BLaER1 treated with 17β-estradiol and CSF1 and Interleukin-3, amounts not matched to agents 10 nM and 100 nM (cell line): Measurements from ENCODE around the gene MEPCE.

Experiments
- H3K27ac ChIP-seq, 11 experiments: shearing (Covaris generic); formaldehyde crosslinking; 2 replicates each; pipeline ENCODE4 v1.8.1; 2022
- H3K27me3 ChIP-seq, 11 experiments: shearing (Covaris generic); formaldehyde crosslinking; 2 replicates each; pipeline ENCODE4 v1.8.1; 2022
- H3K36me3 ChIP-seq, 11 experiments: shearing (Covaris generic); formaldehyde crosslinking; 2 replicates each; pipeline ENCODE4 v1.8.1; 2022
- H3K4me1 ChIP-seq, 10 experiments: shearing (Covaris generic); formaldehyde crosslinking; 2 replicates each; pipeline ENCODE4 v1.8.1; 2022
- H3K4me2 ChIP-seq, 11 experiments: shearing (Covaris generic); formaldehyde crosslinking; 2 replicates each; pipeline ENCODE4 v1.8.1; 2022
- H3K4me3 ChIP-seq, 10 experiments: shearing (Covaris generic); formaldehyde crosslinking; 2 replicates each; pipeline ENCODE4 v1.8.1; 2022
- H3K9ac ChIP-seq, 11 experiments: shearing (Covaris generic); formaldehyde crosslinking; 2 replicates each; pipeline ENCODE4 v1.8.1; 2022
- H3K9me3 ChIP-seq, 11 experiments: shearing (Covaris generic); formaldehyde crosslinking; replicated peaks in 1 of 11; 2 replicates each; pipeline ENCODE4 v1.8.1; 2022
- H4K20me1 ChIP-seq, 11 experiments: shearing (Covaris generic); formaldehyde crosslinking; 2 replicates each; pipeline ENCODE4 v1.8.1; 2022
- Cebpa-rat ChIP-seq, 11 experiments: shearing (Covaris generic); IDR thresholded peaks; 2 replicates each; pipeline ENCODE4 v1.8.1; 2022

MEPCE gene

DNA sequence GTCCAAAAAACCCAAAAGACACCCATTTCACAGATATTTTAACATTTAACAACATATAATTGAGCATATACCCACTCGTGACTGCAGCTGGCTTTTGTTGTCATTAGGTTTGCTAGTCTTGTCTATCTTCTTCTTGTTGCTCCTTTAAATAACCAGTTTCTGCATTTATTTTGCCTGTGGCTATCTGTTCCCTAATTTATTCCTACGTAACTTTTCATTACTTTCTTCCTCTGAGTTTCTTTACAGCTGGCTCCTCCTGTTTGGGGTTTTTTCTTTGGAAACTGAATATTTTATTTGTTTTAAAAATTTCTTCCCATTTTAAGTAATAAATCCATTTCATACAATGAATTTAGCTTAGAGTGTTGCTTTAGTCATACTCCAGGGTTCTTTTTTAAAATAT is 41.9 kb upstream of the MEPCE start:
- peak overlapping the region in 3 of 11 experiments; percentile 25 to 99 (median 97); a peak in 5 of 22 replicates for H3K4me2 ChIP-seq
- peaks cover 0 to 67% (median 0%) of the 10 kb centered on the region in 11 experiments; a peak in 2 of 22 replicates for H4K20me1 ChIP-seq
- H3K36me3 ChIP-seq = peaks cover 0 to 52% (median 0%) of the 10 kb centered on the region in 11 experiments; a peak in 5 of 22 replicates
- TF ChIP-seq Cebpa-rat (IDR thresholded peaks at IDR 0.05) = no peak
- no peak overlapping the region for H3K27ac ChIP-seq
- H3K4me1 ChIP-seq = peaks cover 61 to 100% (median 67%) of the 10 kb centered on the region in 10 experiments
- H3K9me3 ChIP-seq = no peaks in the 10 kb centered on the region
- H3K27me3 ChIP-seq = no peaks in the 10 kb centered on the region
- H3K9ac ChIP-seq = peak overlapping the region in 1 of 11 experiments; percentile 22; a peak in 1 of 22 replicates
- H3K4me3 ChIP-seq = no peak overlapping the region

DNA sequence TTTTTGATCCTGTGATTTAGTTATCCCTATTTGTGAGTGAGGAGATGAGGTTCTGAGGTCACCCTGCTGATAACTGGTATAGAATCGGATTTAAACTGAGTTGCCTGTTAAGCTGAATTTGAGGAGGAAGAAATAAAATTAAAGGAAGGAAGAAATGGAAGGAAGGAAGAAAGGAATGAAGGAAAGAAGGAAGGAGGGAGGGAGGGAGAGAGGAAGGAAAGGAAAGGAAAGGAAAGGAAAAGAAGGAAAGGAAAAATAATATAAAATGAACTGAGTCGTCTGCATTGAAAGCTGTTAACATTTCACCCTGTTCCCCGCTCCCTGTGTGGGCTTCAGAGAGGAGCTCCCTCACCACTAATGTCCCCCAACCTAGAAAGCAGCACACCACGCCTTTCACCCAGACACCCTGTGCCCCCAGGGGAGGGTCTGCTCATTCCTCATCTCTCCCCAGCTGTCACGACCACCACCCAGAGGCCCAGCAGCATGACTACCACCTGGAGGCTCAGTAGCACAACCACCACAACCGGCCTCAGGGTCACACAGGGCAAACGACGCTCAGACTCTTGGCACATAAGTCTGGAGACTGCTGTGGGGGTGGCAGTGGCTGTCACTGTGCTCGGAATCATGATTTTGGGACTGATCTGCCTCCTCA is 40.1 kb upstream of the MEPCE start:
- H3K27ac ChIP-seq = 0 out of 22 replicates have a peak overlapping the region, but pooled peaks of 1 of the 11 experiments have one; percentile 16
- peaks cover 0 to 49% (median 0%) of the 10 kb centered on the region in 11 experiments; a peak in 5 of 22 replicates for H3K36me3 ChIP-seq
- H3K27me3 ChIP-seq = no peaks in the 10 kb centered on the region
- H3K9me3 ChIP-seq = no peaks in the 10 kb centered on the region
- TF ChIP-seq Cebpa-rat (IDR thresholded peaks at IDR 0.05) = no peak
- 0 out of 22 replicates have a peak overlapping the region, but pooled peaks of 1 of the 11 experiments have one; percentile 5 for H3K9ac ChIP-seq
- H3K4me1 ChIP-seq = peaks cover 61 to 100% (median 69%) of the 10 kb centered on the region in 10 experiments
- H4K20me1 ChIP-seq = peaks cover 0 to 68% (median 0%) of the 10 kb centered on the region in 11 experiments; a peak in 2 of 22 replicates
- peak overlapping the region; percentile 7 to 90 (median 42); a peak in 20 of 22 replicates for H3K4me2 ChIP-seq
- no peak overlapping the region for H3K4me3 ChIP-seq

DNA sequence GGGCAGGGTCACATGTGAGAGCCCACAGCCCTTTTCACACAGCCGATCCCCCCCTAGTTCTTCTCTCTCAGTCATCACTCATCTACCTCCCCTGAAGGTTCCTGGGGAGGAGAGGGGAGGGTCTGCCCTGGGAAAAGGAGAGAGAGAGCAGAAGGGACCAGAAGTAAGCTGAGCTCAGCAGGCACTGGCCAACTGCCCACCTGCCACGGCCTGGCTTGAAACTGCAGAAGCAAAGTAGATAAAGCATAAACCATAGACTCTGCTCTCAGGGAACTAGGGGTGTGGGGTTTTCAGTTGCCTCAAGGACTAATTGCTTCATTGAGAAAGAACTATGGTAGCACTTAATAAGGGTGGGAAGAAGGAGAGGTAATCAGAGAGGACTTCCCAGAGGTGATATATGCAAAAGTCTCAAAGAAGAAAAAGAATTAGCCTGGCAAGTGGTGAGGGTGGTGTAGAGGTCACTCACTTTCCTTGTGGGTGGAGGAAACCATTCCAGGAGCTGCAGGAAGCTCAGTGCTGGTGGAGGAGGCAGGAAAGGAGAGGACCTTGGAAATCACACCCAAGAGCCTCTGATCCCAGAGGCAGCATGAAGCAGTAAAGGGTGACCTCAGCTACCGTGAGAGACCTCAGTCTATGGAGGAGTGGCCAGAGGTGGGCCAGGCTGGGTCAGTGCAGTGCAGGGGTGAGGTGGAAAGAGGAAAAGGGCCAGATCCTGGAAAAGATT is 39.2 kb upstream of the MEPCE start:
- H3K4me1 ChIP-seq = peaks cover 52 to 100% (median 69%) of the 10 kb centered on the region in 10 experiments
- H3K4me2 ChIP-seq = peak overlapping the region in 10 of 11 experiments; percentile 7 to 90 (median 44); a peak in 19 of 22 replicates
- peaks cover 0 to 51% (median 0%) of the 10 kb centered on the region in 11 experiments; a peak in 5 of 22 replicates for H3K36me3 ChIP-seq
- 0 out of 22 replicates have a peak overlapping the region, but pooled peaks of 1 of the 11 experiments have one; percentile 5 for H3K9ac ChIP-seq
- no peaks in the 10 kb centered on the region for H3K9me3 ChIP-seq
- no peaks in the 10 kb centered on the region for H3K27me3 ChIP-seq
- H3K27ac ChIP-seq = 0 out of 22 replicates have a peak overlapping the region, but pooled peaks of 1 of the 11 experiments have one; percentile 16
- no peak for TF ChIP-seq Cebpa-rat (IDR thresholded peaks at IDR 0.05)
- peaks cover 0 to 68% (median 0%) of the 10 kb centered on the region in 11 experiments; a peak in 2 of 22 replicates for H4K20me1 ChIP-seq
- no peak overlapping the region for H3K4me3 ChIP-seq

- Histone ChIP-seq H3K27ac (peak overlapping the region in 10 of 11 experiments; percentile 32 to 96 (median 64); a peak in 18 of 22 replicates), H3K27me3 (no peaks in the 10 kb centered on the region), H4K20me1 (peaks cover 0 to 40% (median 0%) of the 10 kb centered on the region in 11 experiments; a peak in 2 of 22 replicates), H3K9ac (peak overlapping the region in 8 of 11 experiments; percentile 5 to 58 (median 31); a peak in 11 of 22 replicates), H3K4me3 (0 out of 20 replicates have a peak overlapping the region, but pooled peaks of 1 of the 10 experiments have one; percentile 18), H3K9me3 (no peaks in the 10 kb centered on the region), H3K4me2 (peak overlapping the region; percentile 40 to 95 (median 69)), H3K36me3 (peaks cover 0 to 54% (median 0%) of the 10 kb centered on the region in 11 experiments; a peak in 5 of 22 replicates), H3K4me1 (peaks cover 63 to 98% (median 77%) of the 10 kb centered on the region in 10 experiments)
- TF ChIP-seq Cebpa-rat (IDR thresholded peaks at IDR 0.05) = 0 out of 22 replicates have a peak, but pooled peaks of 1 of the 11 experiments have one; percentile 7
Observed at GRCh38 chr7:100393233-100393905, 36.3 kb upstream of the MEPCE start.

DNA sequence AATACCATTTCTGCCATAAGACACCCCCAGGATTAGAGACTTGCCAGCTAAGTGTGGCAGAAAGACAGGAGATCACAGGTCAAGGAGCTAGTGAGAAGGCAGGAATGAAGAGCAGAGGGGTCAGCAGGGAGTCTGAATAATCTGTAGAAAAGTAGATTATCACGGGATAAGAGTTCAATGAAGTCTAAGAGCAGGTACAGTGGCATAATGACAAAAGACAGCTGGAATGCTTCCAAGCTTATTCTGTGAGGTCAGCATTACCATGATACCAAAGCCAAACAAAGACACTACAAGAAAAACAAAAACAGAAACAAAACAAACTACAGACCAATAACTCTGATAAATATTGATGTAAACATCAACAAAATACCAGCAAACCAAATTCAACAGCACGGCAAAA is 35.6 kb upstream of the MEPCE start:
- H3K4me3 ChIP-seq = no peak overlapping the region
- H3K36me3 ChIP-seq = peaks cover 0 to 58% (median 0%) of the 10 kb centered on the region in 11 experiments; a peak in 5 of 22 replicates
- H3K9ac ChIP-seq = peak overlapping the region in 4 of 11 experiments; percentile 7 to 36 (median 22); a peak in 4 of 22 replicates
- H3K9me3 ChIP-seq = no peaks in the 10 kb centered on the region
- peaks cover 0 to 33% (median 0%) of the 10 kb centered on the region in 11 experiments; a peak in 2 of 22 replicates for H4K20me1 ChIP-seq
- peak overlapping the region; percentile 40 to 95 (median 69); a peak in 21 of 22 replicates for H3K4me2 ChIP-seq
- peaks cover 66 to 98% (median 84%) of the 10 kb centered on the region in 10 experiments for H3K4me1 ChIP-seq
- TF ChIP-seq Cebpa-rat (IDR thresholded peaks at IDR 0.05) = no peak
- H3K27ac ChIP-seq = peak overlapping the region in 9 of 11 experiments; percentile 38 to 96 (median 65); a peak in 18 of 22 replicates
- no peaks in the 10 kb centered on the region for H3K27me3 ChIP-seq

DNA sequence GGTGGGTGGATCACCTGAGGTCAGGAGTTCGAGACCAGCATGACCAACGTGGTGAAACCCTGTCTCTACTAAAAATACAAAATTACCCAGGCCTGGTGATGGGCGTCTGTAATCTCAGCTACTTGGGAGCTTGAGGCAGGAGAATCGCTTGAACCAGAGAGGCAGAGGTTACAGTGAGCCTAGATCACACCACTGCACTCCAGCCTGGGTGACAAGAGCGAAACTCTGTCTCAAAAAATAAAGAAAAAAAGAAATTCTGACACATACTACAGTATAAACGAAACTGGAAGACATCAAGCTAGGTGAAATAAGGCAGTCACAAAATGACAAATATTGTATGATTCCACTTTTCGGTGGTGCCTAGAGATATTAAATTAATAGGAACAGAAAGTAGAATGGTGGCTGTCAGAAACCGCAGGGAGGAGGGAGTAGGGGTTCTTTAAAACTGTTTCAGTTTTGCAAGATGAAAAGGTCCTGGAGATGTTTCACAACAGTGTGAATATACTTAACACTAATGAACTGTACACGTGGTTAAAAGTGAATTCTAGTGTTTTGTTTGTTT is 33.1 kb upstream of the MEPCE start:
- Histone ChIP-seq H3K9me3 (no peaks in the 10 kb centered on the region), H3K4me1 (peaks cover 55 to 94% (median 76%) of the 10 kb centered on the region in 10 experiments), H3K27me3 (no peaks in the 10 kb centered on the region), H3K9ac (peak overlapping the region; percentile 56 to 86 (median 76); a peak in 21 of 22 replicates), H3K27ac (peak overlapping the region; percentile 65 to 97 (median 91); a peak in 21 of 22 replicates), H3K4me2 (peak overlapping the region; percentile 81 to 95 (median 90)), H3K36me3 (peaks cover 0 to 59% (median 0%) of the 10 kb centered on the region in 11 experiments; a peak in 5 of 22 replicates), H4K20me1 (peaks cover 0 to 12% (median 0%) of the 10 kb centered on the region in 11 experiments; a peak in 2 of 22 replicates), H3K4me3 (peak overlapping the region in 6 of 10 experiments; percentile 8 to 53 (median 34); a peak in 8 of 20 replicates)
- peak in 7 of 11 experiments; percentile 48 to 94 (median 69); a peak in 11 of 22 replicates for TF ChIP-seq Cebpa-rat (IDR thresholded peaks at IDR 0.05)

DNA sequence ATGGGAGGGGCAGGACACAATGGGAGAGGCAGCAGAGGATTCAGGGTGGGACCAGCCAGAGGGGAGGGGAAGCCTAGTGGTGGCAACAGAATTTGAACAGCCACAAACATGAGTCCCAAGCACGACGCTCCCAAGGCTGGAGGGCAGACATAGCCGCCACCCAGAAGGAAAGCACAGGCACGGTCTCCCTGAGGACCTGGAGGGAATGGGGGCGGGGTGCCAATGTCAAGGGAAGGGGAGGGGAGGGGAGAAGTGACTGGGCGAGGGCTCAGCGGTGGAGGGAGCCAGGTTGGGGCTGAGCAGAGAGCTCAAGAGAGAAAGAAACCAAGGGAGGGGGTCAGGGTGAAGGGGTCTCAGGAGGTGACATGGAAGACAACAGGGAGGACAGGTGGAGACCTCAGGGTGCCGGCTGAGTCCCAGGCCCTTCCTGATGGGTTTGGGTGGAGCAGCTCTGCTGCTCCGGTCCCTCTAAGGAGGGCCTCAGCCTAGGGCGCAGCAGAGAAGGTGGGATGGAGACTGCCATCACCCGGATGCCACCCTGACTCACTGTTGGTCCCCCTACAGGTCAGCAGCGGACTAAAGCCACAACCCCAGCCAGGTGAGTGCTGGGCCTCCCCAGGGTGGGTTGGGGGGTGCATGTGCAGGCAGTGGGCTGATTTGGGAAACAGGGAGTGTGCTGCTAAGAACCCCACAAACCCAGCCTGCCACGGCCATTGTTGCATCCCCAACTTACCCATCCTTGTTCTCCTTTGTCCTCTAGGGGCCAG is 32.1 kb upstream of the MEPCE start:
- Histone ChIP-seq H3K4me2 (peak overlapping the region; percentile 81 to 95 (median 90)), H3K27ac (peak overlapping the region; percentile 65 to 97 (median 91); a peak in 21 of 22 replicates)

More for the DNA sequence above, 32.1 kb upstream of the MEPCE start:
- H3K36me3 ChIP-seq = peaks cover 0 to 56% (median 0%) of the 10 kb centered on the region in 11 experiments; a peak in 5 of 22 replicates
- H3K9ac ChIP-seq = peak overlapping the region; percentile 56 to 86 (median 76)
- peak overlapping the region in 7 of 10 experiments; percentile 17 to 53 (median 42); a peak in 12 of 20 replicates for H3K4me3 ChIP-seq
- H4K20me1 ChIP-seq = peaks cover 0 to 2% (median 0%) of the 10 kb centered on the region in 11 experiments; a peak in 2 of 22 replicates
- H3K4me1 ChIP-seq = peaks cover 47 to 94% (median 66%) of the 10 kb centered on the region in 10 experiments
- H3K9me3 ChIP-seq = no peaks in the 10 kb centered on the region
- no peaks in the 10 kb centered on the region for H3K27me3 ChIP-seq
- TF ChIP-seq Cebpa-rat (IDR thresholded peaks at IDR 0.05) = no peak
